Osteoblast (primary cell): ENCODE measurements around the gene RHBDF2. TPM values are rescaled to one million over a fixed set of nuclear protein-coding genes. Genes with fewer than 3 reads are reported as not detected.
A peak's percentile ranks its signal among the peaks of the same experiment; 100 is the strongest.

Experiments
- DNase-seq: peaks from one replicate; pipeline ENCODE4 v3.0.0; 2011; ENCODE audit warnings: low spot score, mixed read lengths; ENCODE audit not compliant: insufficient read length; ENCODE audit errors: missing footprints
- H2AFZ ChIP-seq: 2 replicates; pipeline ENCODE4 v1.6.0; 2011; ENCODE audit warnings: mild to moderate bottlenecking, low read length
- H3K27ac ChIP-seq: 2 replicates; pipeline ENCODE4 v1.5.1; 2011; ENCODE audit warnings: mild to moderate bottlenecking, low read depth, low read length, moderate library complexity
- H3K27me3 ChIP-seq: 2 replicates; pipeline ENCODE4 v1.6.0; 2012; ENCODE audit warnings: mild to moderate bottlenecking, control low read depth, inconsistent platforms, low read length, moderate library complexity; ENCODE audit not compliant: insufficient read depth
- H3K36me3 ChIP-seq: 2 replicates; pipeline ENCODE4 v1.5.1; 2011; ENCODE audit warnings: mild to moderate bottlenecking, low read length, control low read depth, moderate library complexity; ENCODE audit not compliant: insufficient read depth
- H3K4me1 ChIP-seq: 2 replicates; pipeline ENCODE4 v1.5.1; 2011; ENCODE audit warnings: mild to moderate bottlenecking, low read length, control low read depth, moderate library complexity; ENCODE audit not compliant: insufficient read depth
- H3K4me2 ChIP-seq: 2 replicates; pipeline ENCODE4 v1.6.0; 2011; ENCODE audit warnings: mild to moderate bottlenecking, low read length; ENCODE audit not compliant: insufficient read depth
- H3K4me3 ChIP-seq: fragments of 200-600 bp; sonication (generic); 3 replicates; pipeline ENCODE4 v1.5.1; 2012; ENCODE audit warnings: mild to moderate bottlenecking, low read length, inconsistent platforms; ENCODE audit not compliant: insufficient read depth
- H3K79me2 ChIP-seq: 2 replicates; pipeline ENCODE4 v1.6.0; 2012; ENCODE audit warnings: mild to moderate bottlenecking, low read length, control low read depth, inconsistent platforms; ENCODE audit not compliant: insufficient read depth
- H3K9me3 ChIP-seq: 2 replicates; pipeline ENCODE4 v1.5.1; 2011; ENCODE audit warnings: low read depth, low read length, control low read depth
- H4K20me1 ChIP-seq: 2 replicates; pipeline ENCODE4 v1.6.0; 2012; ENCODE audit warnings: mild to moderate bottlenecking, low read length, control low read depth; ENCODE audit not compliant: insufficient read depth
- total RNA-seq: library from RNA; depleted of rRNA; stranded (reverse); fragments of >200 nt; gene quantifications from 2 replicates; pipeline ENCODE4 v1.2.3, GENCODE V29; 2012
- TF ChIP-seq, protein P1 (sequence below): IDR thresholded peaks from 2 replicates; pipeline ENCODE4 v1.5.1; 2011; ENCODE audit warnings: mild to moderate bottlenecking, low read depth, low read length, moderate library complexity; ENCODE audit errors: extremely low read depth

RHBDF2 gene
- total RNA-seq, 1 donor: 8.3 TPM

DNA sequence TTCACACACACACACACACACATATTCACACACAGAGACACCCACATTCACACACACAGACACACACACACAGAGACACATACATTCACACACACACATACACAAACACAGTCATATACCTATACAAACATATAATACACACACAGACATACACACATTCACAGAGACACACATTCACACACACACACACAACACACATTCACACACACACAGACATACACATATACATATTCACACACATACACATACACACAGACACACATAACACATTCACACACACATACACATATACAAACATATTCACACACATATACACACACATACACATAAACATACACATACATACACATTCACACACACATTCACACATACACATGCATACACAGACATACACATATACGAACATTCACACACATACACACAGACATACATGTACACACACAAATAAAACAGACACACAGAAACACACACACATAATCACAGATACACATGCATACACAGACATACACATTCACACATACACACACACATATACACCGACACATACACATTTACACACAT is 46.5 kb upstream of the RHBDF2 start:
- no peaks in the 10 kb centered on the region for H3K36me3 ChIP-seq
- no peak overlapping the region for H3K27ac ChIP-seq
- H3K79me2 ChIP-seq: no peaks in the 10 kb centered on the region
- DNase-seq: peak; percentile 17
- H4K20me1 ChIP-seq: no peaks in the 10 kb centered on the region
- H3K9me3 ChIP-seq: no peaks in the 10 kb centered on the region
- H3K27me3 ChIP-seq: peaks cover 6% of the 10 kb centered on the region
- H3K4me2 ChIP-seq: no peak overlapping the region
- peaks cover 28% of the 10 kb centered on the region for H3K4me1 ChIP-seq
- TF ChIP-seq, protein P1, sequence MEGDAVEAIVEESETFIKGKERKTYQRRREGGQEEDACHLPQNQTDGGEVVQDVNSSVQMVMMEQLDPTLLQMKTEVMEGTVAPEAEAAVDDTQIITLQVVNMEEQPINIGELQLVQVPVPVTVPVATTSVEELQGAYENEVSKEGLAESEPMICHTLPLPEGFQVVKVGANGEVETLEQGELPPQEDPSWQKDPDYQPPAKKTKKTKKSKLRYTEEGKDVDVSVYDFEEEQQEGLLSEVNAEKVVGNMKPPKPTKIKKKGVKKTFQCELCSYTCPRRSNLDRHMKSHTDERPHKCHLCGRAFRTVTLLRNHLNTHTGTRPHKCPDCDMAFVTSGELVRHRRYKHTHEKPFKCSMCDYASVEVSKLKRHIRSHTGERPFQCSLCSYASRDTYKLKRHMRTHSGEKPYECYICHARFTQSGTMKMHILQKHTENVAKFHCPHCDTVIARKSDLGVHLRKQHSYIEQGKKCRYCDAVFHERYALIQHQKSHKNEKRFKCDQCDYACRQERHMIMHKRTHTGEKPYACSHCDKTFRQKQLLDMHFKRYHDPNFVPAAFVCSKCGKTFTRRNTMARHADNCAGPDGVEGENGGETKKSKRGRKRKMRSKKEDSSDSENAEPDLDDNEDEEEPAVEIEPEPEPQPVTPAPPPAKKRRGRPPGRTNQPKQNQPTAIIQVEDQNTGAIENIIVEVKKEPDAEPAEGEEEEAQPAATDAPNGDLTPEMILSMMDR: no peak
- no peak overlapping the region for H3K4me3 ChIP-seq
- no peak overlapping the region for H2AFZ ChIP-seq

DNA sequence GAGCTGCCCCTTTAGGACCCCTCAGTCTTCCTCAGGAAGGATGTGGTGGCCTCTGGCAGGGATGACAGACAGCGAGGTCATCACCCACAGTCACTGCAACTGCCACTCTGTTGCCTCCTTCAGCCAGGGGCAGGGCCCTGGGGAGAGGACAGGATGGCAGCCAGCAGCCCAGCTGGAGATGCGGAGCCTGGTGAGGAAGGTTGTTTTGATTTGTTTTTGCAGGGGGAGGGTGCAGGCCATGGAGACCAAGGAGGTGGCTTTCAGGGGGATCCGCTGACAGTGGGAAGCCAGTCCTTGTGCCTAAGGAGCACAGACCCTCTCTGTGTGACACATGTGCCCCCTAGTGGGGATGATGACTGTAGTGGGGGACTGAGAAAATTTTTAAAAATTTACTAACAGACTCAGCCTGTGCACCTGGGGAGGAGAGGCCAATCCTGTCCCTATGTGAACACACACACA is 46.0 kb upstream of the RHBDF2 start:
- peak overlapping the region; percentile 16 for H3K4me2 ChIP-seq
- no peaks in the 10 kb centered on the region for H3K9me3 ChIP-seq
- H3K4me1 ChIP-seq: peaks cover 28% of the 10 kb centered on the region
- H4K20me1 ChIP-seq: no peaks in the 10 kb centered on the region
- peak overlapping the region; percentile 6 for H3K4me3 ChIP-seq
- H3K27ac ChIP-seq: peak overlapping the region; percentile 91
- no peaks in the 10 kb centered on the region for H3K79me2 ChIP-seq
- H3K36me3 ChIP-seq: no peaks in the 10 kb centered on the region
- peaks cover 6% of the 10 kb centered on the region for H3K27me3 ChIP-seq
- H2AFZ ChIP-seq: no peak overlapping the region
- peak; percentile 85 for DNase-seq
- TF ChIP-seq, protein P1: peak; percentile 78

DNA sequence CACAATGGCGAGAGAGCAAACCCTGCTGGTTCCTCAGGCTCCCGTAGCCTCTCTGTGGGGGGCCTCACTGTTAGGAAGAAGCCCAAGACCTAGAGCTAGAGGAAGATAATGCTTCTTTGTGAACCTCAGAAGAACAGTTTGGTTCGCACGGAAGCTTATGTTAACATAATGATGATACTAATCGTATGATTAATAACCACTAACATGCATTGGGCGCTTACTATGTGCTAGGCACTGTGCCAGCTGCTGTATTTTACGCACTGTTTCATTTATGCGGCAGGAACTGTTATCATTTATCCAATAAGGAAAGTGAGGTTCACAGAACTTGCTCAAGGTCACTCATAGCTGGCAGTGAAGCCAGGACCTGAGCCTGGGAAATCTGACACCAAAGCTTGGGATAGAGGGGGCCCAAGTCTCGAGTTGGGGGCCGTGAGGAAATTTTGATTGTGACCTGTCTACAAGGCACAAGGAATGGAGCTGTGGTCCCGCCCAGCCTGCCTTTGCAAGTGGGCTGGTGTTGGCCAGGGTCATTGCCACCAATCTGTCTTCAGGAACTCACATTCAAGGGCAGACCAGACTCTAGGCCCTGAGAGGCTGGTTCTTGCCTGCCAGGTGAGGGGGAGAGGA is 45.4 kb upstream of the RHBDF2 start:
- peak overlapping the region; percentile 11 for H3K4me3 ChIP-seq
- no peaks in the 10 kb centered on the region for H3K9me3 ChIP-seq
- peak; percentile 96 for DNase-seq
- H3K36me3 ChIP-seq: no peaks in the 10 kb centered on the region
- H3K79me2 ChIP-seq: no peaks in the 10 kb centered on the region
- peak overlapping the region; percentile 16 for H3K4me2 ChIP-seq
- H3K27me3 ChIP-seq: peaks cover 6% of the 10 kb centered on the region
- peaks cover 28% of the 10 kb centered on the region for H3K4me1 ChIP-seq
- TF ChIP-seq, protein P1: no peak
- H3K27ac ChIP-seq: peak overlapping the region; percentile 91
- no peak overlapping the region for H2AFZ ChIP-seq
- no peaks in the 10 kb centered on the region for H4K20me1 ChIP-seq

DNA sequence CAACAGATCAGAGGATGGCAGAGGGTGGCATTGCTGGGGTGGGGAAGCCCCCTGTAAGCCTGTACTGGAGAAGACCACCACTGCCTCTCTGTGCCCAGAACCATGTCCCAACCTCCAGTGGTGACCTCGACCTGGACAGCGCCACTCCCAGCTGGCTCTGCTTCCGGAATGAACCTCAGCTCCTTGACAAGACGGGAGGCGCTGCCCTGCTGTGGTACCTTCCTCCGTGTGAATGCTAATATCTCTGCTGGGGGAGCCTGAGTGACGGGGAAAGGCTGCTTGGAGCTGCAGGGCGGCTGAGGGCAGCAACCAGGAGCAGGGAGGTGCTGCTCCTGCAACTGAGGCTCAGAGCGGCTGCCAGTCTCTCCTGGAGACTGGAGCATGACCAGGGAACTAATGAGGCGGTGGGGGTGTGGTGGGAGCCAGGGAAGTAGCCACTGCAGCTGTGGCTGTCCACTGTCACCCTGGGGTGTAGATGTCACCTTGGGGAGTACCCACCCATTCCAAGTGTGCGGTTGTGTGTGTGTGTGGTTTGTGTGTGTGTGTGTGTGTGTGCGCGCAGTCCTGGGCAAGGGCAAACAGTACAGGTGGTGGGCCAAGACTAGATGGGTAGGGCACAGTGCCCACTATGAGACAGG is 44.8 kb upstream of the RHBDF2 start:
- Histone ChIP-seq H3K36me3 (no peaks in the 10 kb centered on the region), H3K9me3 (no peaks in the 10 kb centered on the region), H3K27ac (peak overlapping the region; percentile 91), H3K27me3 (peaks cover 6% of the 10 kb centered on the region), H2AFZ (no peak overlapping the region), H3K79me2 (no peaks in the 10 kb centered on the region), H4K20me1 (no peaks in the 10 kb centered on the region), H3K4me2 (peak overlapping the region; percentile 16), H3K4me3 (peak overlapping the region; percentile 11), H3K4me1 (peaks cover 26% of the 10 kb centered on the region)
- peak; percentile 44 for DNase-seq
- TF ChIP-seq, protein P1: no peak
